Measurements from ENCODE around the gene SAA2.
A peak's percentile ranks its signal among the peaks of the same experiment; 100 is the strongest.
"Not testable (repeated sequence)": the region's sequence is repeated elsewhere in the genome, so short reads cannot be mapped to it uniquely, and the experiment has no call there.

Gene SAA2

GRCh38 chr11:18248561-18248960 is at the start of gene SAA2:
Gene SAA2, minus strand, starts transcription at chr11:18248668. Its CDS starts 657 bp downstream, at chr11:18248011.
- no peak for DNase-seq

GRCh38 chr11:18295316-18295715 is 46.8 kb upstream of the SAA2 start:
- DNase-seq = no peak

- no peak for DNase-seq
Measured at GRCh38 chr11:18294862-18295261, 46.4 kb upstream of the SAA2 start.

- DNase-seq = no peak
Measured at GRCh38 chr11:18288911-18289310, 40.4 kb upstream of the SAA2 start.

DNA sequence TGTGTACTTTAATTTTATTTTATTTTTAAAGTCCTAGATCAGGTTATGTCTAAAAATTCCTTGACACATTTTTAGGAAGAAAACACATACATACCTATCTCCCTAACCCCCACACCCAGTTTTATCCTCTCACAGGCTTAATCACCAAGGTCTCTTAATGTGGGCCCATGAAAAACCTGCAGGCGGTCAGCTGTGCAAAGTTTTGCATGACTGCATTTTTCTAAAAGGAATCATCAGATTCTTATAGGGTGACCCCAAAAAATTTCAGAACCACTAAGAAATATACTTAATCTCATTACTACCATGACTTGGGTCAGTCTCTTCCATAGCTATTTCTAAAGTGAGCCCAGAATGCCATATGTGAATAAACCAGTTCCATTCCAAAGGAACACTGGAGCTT is 37.4 kb upstream of the SAA2 start:
- no peak for DNase-seq

GRCh38 chr11:18282626-18283025 is 34.2 kb upstream of the SAA2 start:
- DNase-seq = no peak

DNA sequence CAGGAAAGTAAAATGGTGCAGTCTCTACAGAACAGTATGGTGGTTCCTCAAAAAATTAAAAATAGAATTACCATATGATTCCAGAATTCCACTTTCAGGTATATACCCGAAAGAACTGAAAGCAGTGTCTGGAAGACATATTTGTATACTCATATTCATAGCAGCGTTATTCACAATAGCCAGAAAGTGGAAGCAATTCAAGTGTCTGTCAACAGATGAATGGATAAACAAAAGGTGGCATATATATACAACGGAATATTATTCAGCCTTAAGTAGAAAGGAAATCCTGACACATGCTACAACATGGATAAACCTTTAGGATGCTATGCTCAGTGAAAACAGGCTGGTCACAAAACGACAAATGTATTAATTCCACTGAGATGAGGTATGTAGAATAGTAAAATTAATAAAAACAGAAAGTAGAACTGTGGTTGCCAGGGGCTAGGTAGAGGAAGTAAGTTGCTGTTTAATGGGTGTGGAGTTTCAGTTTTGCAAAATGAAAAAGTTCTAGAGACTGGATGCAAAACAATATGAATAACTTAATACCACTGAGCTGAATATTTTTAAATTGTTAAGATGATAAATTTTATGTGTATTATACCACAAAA is 32.1 kb upstream of the SAA2 start:
- no peak for DNase-seq

GRCh38 chr11:18277565-18278271 is 29.2 kb upstream of the SAA2 start:
- DNase-seq = peak; percentile 20

GRCh38 chr11:18271206-18271605 is 22.7 kb upstream of the SAA2 start:
- no peak for DNase-seq

GRCh38 chr11:18270102-18270501 is 21.6 kb upstream of the SAA2 start:
- no peak for DNase-seq

GRCh38 chr11:18269252-18269651 is 20.8 kb upstream of the SAA2 start:
- not testable (repeated sequence) for DNase-seq

DNA sequence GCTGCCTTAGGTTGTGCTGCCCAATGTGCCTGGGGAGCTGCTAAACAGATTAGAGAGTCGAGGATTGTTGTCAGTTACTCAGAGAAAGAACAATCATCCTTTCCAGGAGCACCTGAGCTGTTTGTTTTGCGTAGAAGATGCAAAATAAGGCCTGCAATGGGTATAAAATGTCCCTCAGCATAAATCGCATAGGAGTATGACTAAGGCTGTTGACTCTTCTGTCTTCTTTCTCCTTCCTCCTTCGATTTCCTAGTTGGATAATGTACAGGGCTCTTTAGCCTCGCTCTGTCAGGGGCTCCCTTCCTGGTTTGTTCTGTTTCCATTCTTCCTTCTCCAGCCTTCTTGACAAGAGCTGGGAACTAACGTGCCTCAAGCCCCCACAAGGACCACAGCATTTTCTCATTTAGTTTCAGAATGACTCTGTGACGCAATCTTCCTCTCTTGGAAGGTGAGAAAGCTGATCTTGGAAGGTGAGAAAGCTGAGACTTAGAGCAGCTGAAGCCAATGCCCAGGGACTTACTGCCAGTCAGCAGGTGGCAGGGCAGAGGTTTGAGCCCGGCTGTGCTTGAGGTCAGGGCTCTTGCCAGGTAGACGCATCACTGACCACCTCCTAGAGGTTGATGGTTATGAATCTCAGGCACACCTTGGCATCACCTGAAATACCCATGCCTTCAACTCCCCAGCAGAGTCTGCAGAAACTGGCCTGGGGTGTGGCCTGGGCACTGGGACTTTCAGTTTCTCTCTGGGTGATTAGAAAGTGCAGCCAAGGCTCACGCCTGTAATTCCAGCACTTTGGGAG is 19.1 kb upstream of the SAA2 start:
- not testable (repeated sequence) for DNase-seq

DNA sequence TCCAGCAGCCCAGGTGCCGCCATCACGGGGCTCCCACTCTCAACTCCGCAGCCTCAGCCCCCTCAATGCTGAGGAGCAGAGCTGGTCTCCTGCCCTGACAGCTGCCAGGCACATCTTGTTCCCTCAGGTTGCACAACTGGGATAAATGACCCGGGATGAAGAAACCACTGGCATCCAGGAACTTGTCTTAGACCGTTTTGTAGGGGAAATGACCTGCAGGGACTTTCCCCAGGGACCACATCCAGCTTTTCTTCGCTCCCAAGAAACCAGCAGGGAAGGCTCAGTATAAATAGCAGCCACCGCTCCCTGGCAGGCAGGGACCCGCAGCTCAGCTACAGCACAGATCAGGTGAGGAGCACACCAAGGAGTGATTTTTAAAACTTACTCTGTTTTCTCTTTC is 17.5 kb upstream of the SAA2 start, which contains the start of gene SAA1:
SAA1 (plus strand) TSS at position 316 of the 400 bp plus-strand sequence. CDS start 624 bp downstream, outside the sequence.
- DNase-seq = no peak

DNA sequence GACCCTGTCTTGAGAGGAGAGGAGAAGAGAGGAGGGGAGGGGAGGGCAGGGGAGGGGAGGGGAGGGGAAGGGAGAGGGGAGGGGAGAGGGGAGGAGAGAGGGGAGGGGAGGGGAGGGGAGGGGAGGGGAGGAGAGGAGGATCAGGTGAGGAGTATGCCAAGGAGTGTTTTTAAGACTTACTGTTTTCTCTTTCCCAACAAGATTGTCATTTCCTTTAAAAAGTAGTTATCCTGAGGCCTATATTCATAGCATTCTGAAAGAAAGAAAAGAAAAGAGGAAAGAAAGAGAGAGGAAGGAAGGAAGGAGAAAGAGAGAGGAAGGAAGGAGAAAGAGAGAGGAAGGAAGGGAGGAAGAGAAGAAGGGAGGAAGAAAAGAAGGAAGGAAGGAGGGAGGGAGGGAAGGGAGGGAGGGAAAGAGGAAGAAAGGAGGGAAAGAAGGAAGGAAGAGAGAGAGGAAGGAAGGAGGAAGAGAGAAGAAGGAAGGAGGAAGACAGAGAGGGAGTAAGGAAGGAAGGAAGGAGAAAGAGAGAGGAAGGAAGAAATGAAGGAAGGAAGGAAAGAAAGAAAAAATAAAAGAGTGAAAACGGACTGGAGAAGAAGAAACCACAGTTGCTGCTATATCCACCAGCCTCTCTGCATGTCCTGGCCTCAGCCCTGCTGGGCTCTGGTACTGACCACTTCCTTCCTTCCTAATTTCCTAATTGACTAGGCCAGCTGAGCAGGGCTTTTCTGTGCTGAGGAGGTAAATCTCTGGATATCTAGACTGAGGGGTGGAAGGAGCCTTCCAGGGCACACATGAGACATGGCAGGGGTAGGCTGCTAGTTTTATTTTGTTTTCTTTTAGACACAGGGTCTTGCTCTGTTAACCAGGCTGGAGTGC is 16.4 kb upstream of the SAA2 start:
- DNase-seq = no peak

DNA sequence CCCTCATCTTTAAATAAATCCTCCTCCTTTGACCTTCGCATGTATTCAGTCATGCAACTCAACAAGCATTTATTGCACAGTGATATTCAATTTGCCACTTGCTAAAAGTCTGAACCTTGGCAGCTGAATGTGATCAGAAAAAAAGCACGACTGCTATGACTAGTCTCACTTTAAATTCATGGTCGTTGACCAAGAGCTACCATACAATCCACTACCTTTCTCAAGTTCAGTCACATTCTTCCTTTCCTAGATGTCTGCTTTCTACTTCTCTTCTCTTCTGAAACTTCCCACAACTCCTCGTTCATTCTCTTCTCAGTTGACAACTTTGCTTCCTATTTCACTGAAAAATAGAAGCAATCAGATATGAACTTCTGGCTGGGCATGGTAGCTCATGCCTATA is 15.6 kb upstream of the SAA2 start:
- DNase-seq = no peak

DNA sequence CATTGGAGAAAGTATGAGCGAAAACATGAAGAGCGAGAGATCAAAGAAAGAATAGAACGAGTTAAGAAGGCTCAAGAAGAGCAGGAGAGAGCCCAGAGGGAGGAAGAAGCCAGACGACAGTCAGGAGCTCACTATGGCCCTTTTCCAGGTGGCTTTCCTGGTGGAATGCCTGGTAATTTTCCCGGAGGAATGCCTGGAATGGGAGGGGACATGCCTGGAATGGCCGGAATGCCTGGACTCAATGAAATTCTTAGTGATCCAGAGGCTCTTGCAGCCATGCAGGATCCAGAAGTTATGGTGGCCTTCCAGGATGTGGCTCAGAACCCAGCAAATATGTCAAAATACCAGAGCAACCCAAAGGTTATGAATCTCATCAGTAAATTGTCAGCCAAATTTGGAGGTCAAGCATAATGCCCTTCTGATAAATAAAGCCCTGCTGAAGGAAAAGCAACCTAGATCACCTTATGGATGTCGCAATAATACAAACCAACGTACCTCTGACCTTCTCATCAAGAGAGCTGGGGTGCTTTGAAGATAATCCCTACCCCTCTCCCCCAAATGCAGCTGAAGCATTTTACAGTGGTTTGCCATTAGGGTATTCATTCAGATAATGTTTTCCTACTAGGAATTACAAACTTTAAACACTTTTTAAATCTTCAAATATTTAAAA is 14.3 kb upstream of the SAA2 start:
- DNase-seq = not testable (repeated sequence)

DNA sequence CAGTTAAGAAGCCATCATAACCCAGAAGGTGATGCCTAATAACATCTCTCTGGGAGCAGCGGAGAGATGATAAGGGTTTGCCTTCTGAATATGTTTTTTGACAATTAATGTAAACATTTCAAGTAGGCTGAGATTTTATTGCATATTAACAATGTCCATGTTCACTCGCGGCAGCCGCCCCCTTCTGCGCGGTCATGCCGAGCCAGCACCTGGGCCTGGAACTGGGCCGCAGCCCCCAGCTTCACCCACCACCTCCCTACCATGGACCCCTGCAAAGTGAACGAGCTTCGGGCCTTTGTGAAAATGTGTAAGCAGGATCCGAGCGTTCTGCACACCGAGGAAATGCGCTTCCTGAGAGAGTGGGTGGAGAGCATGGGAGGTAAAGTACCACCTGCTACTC is 13.3 kb upstream of the SAA2 start:
- no peak for DNase-seq

DNA sequence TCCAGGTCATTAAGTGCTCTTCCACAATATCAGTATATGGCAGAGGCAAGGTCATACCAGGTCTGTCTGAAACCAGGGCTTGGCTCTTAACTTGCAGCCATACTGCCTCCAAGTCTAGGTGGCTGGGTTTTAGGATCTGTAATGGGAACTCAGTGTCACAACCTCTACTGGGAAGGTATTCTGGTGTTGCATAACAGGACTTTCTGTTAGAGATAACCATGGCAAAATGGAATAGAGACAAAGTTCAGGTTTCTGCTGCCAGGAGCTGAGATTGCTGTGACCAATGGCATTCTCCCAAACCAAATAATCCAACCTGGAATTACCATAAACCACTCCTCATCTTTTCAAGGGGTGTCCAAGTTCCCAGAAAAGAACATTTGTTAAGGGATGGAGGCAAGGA is 10.8 kb upstream of the SAA2 start:
- no peak for DNase-seq

GRCh38 chr11:18254781-18255361 is 6.4 kb upstream of the SAA2 start:
- no peak for DNase-seq

DNA sequence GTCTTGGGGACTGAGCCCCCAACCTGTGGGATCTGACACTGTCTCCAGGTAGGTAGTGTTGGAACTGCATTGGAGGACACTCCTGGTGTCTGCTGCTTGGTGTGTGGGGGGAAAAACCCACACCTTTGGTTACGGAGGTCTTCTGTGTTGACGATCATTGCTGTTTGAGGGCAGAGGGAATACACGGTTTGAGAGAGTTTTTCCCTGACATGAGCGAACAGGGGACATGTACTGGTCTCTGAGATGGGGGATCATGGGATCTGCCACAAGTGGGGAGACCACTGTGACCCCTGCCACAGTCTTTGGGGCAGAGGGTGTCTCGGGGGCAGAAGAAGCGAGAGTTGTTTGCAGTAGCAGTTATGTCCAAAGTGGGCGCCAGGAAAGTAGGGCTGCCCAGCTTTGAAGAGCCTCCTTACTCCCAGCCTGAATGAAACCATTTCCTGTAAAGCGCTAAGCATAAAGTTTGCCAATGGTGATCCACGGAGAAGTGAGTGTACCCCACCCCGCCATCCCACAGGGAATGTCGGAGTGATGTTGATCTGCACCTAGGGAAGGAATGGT is 5.4 kb upstream of the SAA2 start:
- DNase-seq = no peak

- peak; percentile 7 for DNase-seq
Measured at GRCh38 chr11:18253233-18253632, 4.8 kb upstream of the SAA2 start.
